GM18520 (cell line): ENCODE measurements around the gene OAF.
"Not testable (repeated sequence)": the region's sequence is repeated elsewhere in the genome, so short reads cannot be mapped to it uniquely, and the experiment has no call there.

ENCODE experiments used
- ATAC-seq: cut with Tn5 transposase; IDR thresholded peaks from one replicate; pipeline ENCODE4 v1.9.1; 2021; ENCODE audit not compliant: unreplicated experiment

The OAF gene

DNA sequence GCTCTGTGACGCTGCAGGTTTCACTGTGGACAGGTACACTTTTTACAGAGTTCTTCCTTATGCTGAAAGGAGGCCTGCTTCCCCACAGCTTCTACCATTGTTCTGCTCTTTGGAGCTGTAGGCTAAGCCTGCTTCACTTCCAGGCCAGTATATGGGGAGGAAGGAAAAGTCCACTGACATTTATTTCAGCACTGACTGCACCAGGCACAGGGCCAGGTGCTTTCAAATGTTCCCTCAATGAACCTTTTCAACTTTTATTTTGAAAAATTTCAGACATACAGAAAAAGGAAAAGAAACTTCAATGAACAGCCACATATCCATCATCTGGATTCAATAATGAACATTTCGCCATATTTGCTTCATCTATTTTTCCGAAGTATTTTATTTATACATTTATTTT is 51.1 kb downstream of the OAF start:
- no peak for ATAC-seq

DNA sequence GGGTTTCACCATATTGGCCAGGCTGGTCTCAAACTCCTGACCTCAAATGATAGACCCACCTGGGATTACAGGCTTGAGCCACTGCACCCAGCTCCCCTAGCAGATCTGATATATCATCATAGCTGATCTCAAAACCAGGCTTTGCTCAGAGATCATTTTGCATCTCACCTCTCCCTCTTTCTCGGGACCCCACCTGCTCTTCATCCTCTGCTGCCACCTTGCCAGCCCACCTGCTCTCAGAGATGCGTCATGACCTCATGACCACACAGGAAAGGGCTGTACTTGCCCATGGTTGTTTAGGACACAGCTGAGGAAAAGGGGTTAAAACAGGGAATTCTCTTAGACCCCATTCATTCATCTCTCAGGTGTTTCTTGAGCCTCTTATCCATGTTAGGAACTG is 56.5 kb downstream of the OAF start:
- no peak for ATAC-seq

DNA sequence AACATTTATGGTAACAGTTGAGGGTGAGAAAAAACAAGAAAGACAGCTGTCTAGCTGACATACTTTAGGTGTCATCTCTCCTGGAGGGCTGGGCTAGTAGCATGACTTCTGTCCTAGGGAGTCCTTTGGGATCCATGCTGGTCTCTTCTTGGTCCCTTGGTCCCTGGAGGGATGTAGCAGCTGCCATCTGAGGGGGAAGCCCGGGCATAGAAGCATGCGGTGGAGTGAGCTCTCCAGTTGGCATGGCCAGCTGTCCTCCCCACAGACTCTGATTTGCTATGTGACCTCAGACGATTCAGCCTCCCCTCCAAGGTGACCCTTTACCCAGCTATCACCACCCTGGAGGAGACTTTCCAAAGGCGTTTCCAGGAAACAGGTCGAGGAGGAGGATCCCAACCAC is 57.9 kb downstream of the OAF start:
- no peak for ATAC-seq

DNA sequence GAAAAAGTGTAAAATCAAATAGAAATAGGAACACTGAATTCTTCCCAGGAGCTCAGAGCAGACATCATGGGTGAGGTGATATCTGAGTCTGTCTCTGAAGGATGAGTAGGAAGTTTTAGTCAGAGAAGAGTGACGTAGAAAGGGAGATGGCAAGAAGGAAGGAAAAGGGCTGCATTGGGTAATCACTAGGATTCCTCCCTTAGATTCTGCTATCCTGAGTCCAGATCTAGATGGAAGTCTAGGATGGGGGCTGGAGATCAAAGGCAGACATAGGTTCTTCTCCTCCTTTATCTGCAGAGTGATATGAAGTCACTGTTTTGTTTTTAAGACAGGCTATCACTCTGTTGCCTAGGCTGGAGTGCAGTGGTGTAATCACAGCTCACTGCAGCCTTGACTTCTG is 59.6 kb downstream of the OAF start:
- no peak for ATAC-seq

DNA sequence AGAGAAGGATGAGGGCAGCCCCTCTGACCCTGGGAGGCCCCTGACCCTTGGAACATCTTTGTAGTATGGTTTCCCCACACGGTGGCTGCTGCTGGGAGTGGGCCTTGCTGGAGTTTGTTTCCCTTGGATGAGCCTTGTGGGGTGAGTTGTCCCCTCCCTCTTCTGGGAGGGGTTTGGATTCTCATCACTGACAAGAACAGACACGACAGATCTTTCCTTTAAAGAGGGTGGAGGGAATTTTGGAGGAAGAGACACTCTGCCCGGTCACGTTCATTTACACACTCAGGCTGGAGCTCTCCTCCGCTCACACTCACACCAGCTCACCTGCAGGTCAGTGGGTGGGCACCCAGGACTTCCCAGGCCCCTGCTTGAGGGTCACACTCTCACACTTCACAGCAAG is 60.8 kb downstream of the OAF start:
- ATAC-seq = no peak

DNA sequence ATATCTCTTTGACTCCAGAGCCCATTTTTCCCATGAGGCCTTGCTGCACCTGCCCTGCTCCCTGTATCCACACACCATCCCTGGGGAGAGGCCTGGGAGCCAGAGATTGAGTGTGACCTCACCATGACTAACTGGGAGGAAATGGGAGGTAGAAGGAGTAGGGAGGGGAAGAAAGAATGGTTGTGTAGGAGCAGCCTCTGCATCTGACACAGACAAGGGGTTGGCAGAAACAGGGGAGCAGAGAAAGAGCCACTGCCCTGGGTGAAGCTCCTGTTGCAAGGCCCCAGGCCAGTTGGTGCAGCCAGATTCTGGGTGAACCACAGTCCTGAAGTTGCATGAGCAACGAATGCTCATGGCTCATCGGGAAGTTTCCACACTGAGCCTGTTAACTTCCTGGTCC is 61.5 kb downstream of the OAF start:
- no peak for ATAC-seq

DNA sequence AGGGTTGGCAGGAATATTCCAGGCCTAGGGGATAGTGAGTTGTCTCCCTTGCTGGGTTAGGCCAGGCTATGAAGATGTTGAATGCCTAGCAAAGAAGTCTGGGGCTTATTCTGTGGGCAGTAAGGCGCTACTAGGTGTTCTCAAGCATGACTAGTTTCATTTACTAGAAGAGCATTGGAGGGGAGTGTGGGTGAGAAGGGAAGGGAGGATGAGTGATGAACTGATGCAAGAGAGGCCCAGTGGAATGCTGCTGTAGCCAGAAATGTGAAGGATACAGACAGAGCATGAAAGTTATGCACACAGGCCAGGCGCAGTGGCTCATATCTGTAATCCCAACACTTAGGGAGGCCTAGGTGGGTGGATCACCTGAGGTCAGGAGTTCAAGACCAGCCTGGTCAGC is 62.6 kb downstream of the OAF start:
- ATAC-seq = no peak

DNA sequence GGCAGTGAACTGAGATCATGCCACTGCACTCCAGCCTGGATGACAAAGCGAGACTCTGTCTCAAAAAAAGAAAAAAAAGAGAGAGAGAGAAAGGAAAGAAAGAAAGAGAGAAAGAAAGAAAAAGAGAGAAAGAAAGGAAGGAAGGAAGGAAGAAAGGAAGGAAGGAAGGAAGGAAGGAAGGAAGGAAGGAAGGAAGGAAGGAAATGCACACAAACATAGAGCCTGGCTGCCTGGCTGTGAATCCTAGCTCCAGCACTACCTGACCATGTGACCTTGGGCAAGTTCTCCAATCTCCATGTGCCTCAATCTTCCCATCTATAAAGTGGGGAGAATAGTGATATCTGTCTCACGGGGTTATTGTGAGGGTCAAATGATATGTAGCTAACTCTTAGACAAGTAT is 63.1 kb downstream of the OAF start:
- not testable (repeated sequence) for ATAC-seq

DNA sequence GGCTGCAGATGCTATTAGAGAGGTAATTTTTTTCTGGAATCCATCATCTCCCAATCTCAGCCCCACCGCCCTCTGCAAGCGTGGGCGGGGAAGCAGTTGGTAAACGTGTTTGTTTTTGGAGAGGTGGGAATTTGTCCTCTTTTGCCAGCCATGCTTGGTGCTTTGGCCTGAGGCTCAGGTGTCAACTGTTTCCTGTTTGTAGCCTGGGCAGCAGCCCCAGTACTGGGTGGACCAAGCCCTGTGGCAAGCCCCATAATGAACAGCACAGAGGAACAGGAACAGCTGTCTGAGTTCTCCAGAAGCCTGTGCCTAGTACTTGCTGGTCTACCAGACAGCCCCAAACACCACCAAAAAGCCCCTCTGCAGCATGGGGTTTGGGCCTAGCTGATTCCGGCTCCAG is 68.7 kb downstream of the OAF start:
- no peak for ATAC-seq
